ENCODE results near the gene GABPA.

The GABPA gene

GRCh38 chr21:25813917-25814316 is 79.1 kb downstream of the GABPA start:
- DNase-seq: no peak

- DNase-seq: no peak
Observed at GRCh38 chr21:25818121-25818520, 83.3 kb downstream of the GABPA start.

GRCh38 chr21:25818551-25818950 is 83.8 kb downstream of the GABPA start:
- no peak for DNase-seq

All from effector CD8-positive, alpha-beta T cell (primary cell).